IMR-90 (cell line): Measurements from ENCODE around the gene AQP5. TPM values are rescaled to one million over a fixed set of nuclear protein-coding genes. Genes with fewer than 3 reads are reported as not detected.

ENCODE experiments used
- ATAC-seq: fragments of 200-7000 bp; cut with Tn5 transposase; 2 replicates; pipeline ENCODE4 v1.9.1; 2020; ENCODE audit warnings: low read depth, mild to moderate bottlenecking, moderate library complexity
- BruUV-seq: library from RNA; stranded (reverse); fragments of 400-500 nt; replicated peaks from 2 replicates; lab custom pipeline; 2021; lab: Mats Ljungman, UMichigan
- CTCF ChIA-PET: fragments of 300-600 bp; formaldehyde crosslinking; extraction: SDS; loops from one replicate; lab custom pipeline; 2021; ENCODE audit warnings: antibody characterized with exemption; lab: Yijun Ruan, JAX
- POLR2A ChIA-PET: fragments of 300-600 bp; sonication (Branson Sonifier 250); formaldehyde crosslinking; loops from one replicate; lab custom pipeline; 2022; ENCODE audit warnings: antibody characterized with exemption; ENCODE audit not compliant: unreplicated experiment; lab: Charles Lee
- DNase-seq: peaks from one replicate; pipeline ENCODE4 v3.0.0; 2013
- H2AFZ ChIP-seq: replicated peaks from 2 replicates; pipeline ENCODE3; 2013; ENCODE audit warnings: low read length, mild to moderate bottlenecking; ENCODE audit not compliant: poor library complexity
- H2AK5ac ChIP-seq: 2 replicates; pipeline ENCODE4 v1.6.1; 2013; ENCODE audit warnings: low read depth, low read length, inconsistent platforms
- H2AK9ac ChIP-seq: replicated peaks from 2 replicates; pipeline ENCODE3; 2013; ENCODE audit warnings: mild to moderate bottlenecking, low read depth, low read length, moderate library complexity; ENCODE audit not compliant: poor library complexity
- H2BK120ac ChIP-seq: 2 replicates; pipeline ENCODE4 v1.6.1; 2013; ENCODE audit warnings: low read depth, low read length, inconsistent platforms
- H2BK15ac ChIP-seq: 3 replicates; pipeline ENCODE4 v1.6.1; 2013; ENCODE audit warnings: low read depth, low read length, inconsistent platforms
- H2BK20ac ChIP-seq: 2 replicates; pipeline ENCODE4 v1.6.1; 2013; ENCODE audit warnings: low read depth, mild to moderate bottlenecking, inconsistent platforms, low read length, moderate library complexity
- H2BK5ac ChIP-seq: 2 replicates; pipeline ENCODE4 v1.6.1; 2013; ENCODE audit warnings: mild to moderate bottlenecking, low read depth, low read length, inconsistent platforms; ENCODE audit not compliant: poor library complexity, severe bottlenecking
- H3K14ac ChIP-seq: replicated peaks from 2 replicates; pipeline ENCODE4 v1.6.1; 2013; ENCODE audit warnings: low read depth, low read length, inconsistent platforms
- H3K18ac ChIP-seq: 2 replicates; pipeline ENCODE4 v1.6.1; 2013; ENCODE audit warnings: low read depth, low read length, control low read depth
- H3K23ac ChIP-seq: 2 replicates; pipeline ENCODE4 v1.6.1; 2013; ENCODE audit warnings: low read depth, low read length, inconsistent platforms
- H3K27ac ChIP-seq: 2 replicates; pipeline ENCODE4 v1.5.1; 2013; ENCODE audit warnings: mild to moderate bottlenecking, control low read depth, low read length; ENCODE audit not compliant: insufficient read depth
- H3K27me3 ChIP-seq: 2 replicates; pipeline ENCODE4 v1.6.1; 2013; ENCODE audit warnings: low read length; ENCODE audit not compliant: control insufficient read depth, insufficient read depth
- H3K36me3 ChIP-seq: 2 replicates; pipeline ENCODE4 v1.6.1; 2013; ENCODE audit warnings: low read length, mixed read lengths; ENCODE audit not compliant: control insufficient read depth, insufficient read depth
- H3K4ac ChIP-seq: 2 replicates; pipeline ENCODE4 v1.6.1; 2013; ENCODE audit warnings: low read depth, low read length, inconsistent platforms
- H3K4me1 ChIP-seq: 2 replicates; pipeline ENCODE4 v1.6.1; 2013; ENCODE audit warnings: low read length, mixed read lengths; ENCODE audit not compliant: control insufficient read depth, insufficient read depth
- H3K4me2 ChIP-seq: 2 replicates; pipeline ENCODE4 v1.6.1; 2013; ENCODE audit warnings: low read depth, mild to moderate bottlenecking, control low read depth, low read length, moderate library complexity
- H3K4me3 ChIP-seq: 2 replicates; pipeline ENCODE4 v1.5.1; 2013; ENCODE audit warnings: low read depth, mild to moderate bottlenecking, control low read depth, low read length, moderate library complexity; ENCODE audit not compliant: insufficient read depth
- H3K56ac ChIP-seq: 2 replicates; pipeline ENCODE4 v1.6.1; 2013; ENCODE audit warnings: low read length, inconsistent platforms; ENCODE audit not compliant: insufficient read depth; ENCODE audit errors: extremely low read depth
- H3K79me1 ChIP-seq, 2 experiments: 2 replicates each; pipeline ENCODE4 v1.6.1; 2013; ENCODE audit warnings: low read length in 2 of 2, inconsistent platforms in 1 of 2, low read depth in 1 of 2
- H3K9ac ChIP-seq: 2 replicates; pipeline ENCODE4 v1.6.1; 2013; ENCODE audit warnings: low read depth, low read length, control low read depth
- H3K9me1 ChIP-seq: 2 replicates; pipeline ENCODE4 v1.6.1; 2013; ENCODE audit warnings: low read length, inconsistent platforms; ENCODE audit not compliant: insufficient read depth
- H3K9me3 ChIP-seq: 2 replicates; pipeline ENCODE4 v1.6.1; 2013; ENCODE audit warnings: low read length; ENCODE audit not compliant: control insufficient read depth, insufficient read depth
- H4K20me1 ChIP-seq: 2 replicates; pipeline ENCODE4 v1.6.1; 2013; ENCODE audit warnings: low read length, inconsistent platforms; ENCODE audit not compliant: insufficient read depth
- H4K5ac ChIP-seq: 2 replicates; pipeline ENCODE4 v1.6.1; 2013; ENCODE audit warnings: mild to moderate bottlenecking, low read depth, low read length, control low read depth
- H4K8ac ChIP-seq, 2 experiments: 2 replicates each; pipeline ENCODE4 v1.6.1; 2013; ENCODE audit warnings: low read depth in 2 of 2, low read length in 2 of 2, control low read depth in 1 of 2, inconsistent platforms in 1 of 2
- H4K91ac ChIP-seq: 2 replicates; pipeline ENCODE4 v1.6.1; 2013; ENCODE audit warnings: low read depth, low read length, inconsistent platforms; ENCODE audit not compliant: insufficient read depth
- BHLHE40 ChIP-seq: fragments of 150-350 bp; IDR thresholded peaks from 2 replicates; pipeline ENCODE4 v1.6.1; 2016; ENCODE audit warnings: mild to moderate bottlenecking, low read depth, low read length
- RCOR1 ChIP-seq: IDR thresholded peaks from 2 replicates; pipeline ENCODE4 v1.6.1; 2012; ENCODE audit warnings: mild to moderate bottlenecking, low read length, improper control_type of control experiment; ENCODE audit not compliant: insufficient replicate concordance
- RFX5 ChIP-seq: IDR thresholded peaks from 2 replicates; pipeline ENCODE4 v1.8.0; 2012; ENCODE audit warnings: low read depth, mild to moderate bottlenecking, low read length, moderate library complexity
- SMC3 ChIP-seq: fragments of 150-350 bp; IDR thresholded peaks from 2 replicates; pipeline ENCODE4 v1.6.1; 2016; ENCODE audit warnings: low read depth, mild to moderate bottlenecking, antibody characterized with exemption, low read length, moderate library complexity
- WGBS, 2 experiments: methylation state at CpG; one replicate each; pipeline versions ENCODE4 v1.1.5 to v1.1.7; 2013; ENCODE audit warnings: missing lambda C conversion rate in 2 of 2; ENCODE audit not compliant: insufficient read length in 1 of 2; ENCODE audit errors: extremely low coverage in 2 of 2; 5-methylcytosine and 5-hydroxymethylcytosine counted together
- dilution Hi-C: fragments of 300-500 bp; cut with HindIII; formaldehyde crosslinking; loops from one replicate; pipeline ENCODE4 v1.14.3; 2018; ENCODE audit warnings: low sequenced_read_pairs; ENCODE audit not compliant: unreplicated experiment
- in situ Hi-C: fragments of 300-500 bp; cut with MboI; formaldehyde crosslinking; loops from 3 replicates; pipeline ENCODE4 v1.14.3; 2019; ENCODE audit warnings: low sequenced_read_pairs, inconsistent platforms, mixed read lengths
- intact Hi-C: fragments of 100-400 bp; cut with micrococcal nuclease; formaldehyde crosslinking; loops from 2 replicates; pipeline ENCODE4 v1.10.0; 2022
- polyA plus RNA-seq, 3 experiments: library from polyadenylated mRNA; depleted of rRNA; stranded (reverse); fragments of >200 nt; gene quantifications; 2 replicates each; pipeline ENCODE4 v1.2.3, GENCODE V29; 2012; ENCODE audit warnings: low replicate concordance in 1 of 3
- total RNA-seq: library from RNA; depleted of rRNA; stranded (reverse); fragments of >200 nt; gene quantifications from 2 replicates; pipeline ENCODE4 v1.2.3, GENCODE V29; 2012
- TF ChIP-seq, protein P1 (sequence below): conservative IDR thresholded peaks from 2 replicates; pipeline ENCODE4 v1.5.1; 2012; ENCODE audit warnings: mild to moderate bottlenecking, low read depth, low read length, improper control_type of control experiment

Gene AQP5
- total and polyA plus RNA-seq, 2 of the 4 experiments (the other 2 are of a cell fraction) = not detected

DNA sequence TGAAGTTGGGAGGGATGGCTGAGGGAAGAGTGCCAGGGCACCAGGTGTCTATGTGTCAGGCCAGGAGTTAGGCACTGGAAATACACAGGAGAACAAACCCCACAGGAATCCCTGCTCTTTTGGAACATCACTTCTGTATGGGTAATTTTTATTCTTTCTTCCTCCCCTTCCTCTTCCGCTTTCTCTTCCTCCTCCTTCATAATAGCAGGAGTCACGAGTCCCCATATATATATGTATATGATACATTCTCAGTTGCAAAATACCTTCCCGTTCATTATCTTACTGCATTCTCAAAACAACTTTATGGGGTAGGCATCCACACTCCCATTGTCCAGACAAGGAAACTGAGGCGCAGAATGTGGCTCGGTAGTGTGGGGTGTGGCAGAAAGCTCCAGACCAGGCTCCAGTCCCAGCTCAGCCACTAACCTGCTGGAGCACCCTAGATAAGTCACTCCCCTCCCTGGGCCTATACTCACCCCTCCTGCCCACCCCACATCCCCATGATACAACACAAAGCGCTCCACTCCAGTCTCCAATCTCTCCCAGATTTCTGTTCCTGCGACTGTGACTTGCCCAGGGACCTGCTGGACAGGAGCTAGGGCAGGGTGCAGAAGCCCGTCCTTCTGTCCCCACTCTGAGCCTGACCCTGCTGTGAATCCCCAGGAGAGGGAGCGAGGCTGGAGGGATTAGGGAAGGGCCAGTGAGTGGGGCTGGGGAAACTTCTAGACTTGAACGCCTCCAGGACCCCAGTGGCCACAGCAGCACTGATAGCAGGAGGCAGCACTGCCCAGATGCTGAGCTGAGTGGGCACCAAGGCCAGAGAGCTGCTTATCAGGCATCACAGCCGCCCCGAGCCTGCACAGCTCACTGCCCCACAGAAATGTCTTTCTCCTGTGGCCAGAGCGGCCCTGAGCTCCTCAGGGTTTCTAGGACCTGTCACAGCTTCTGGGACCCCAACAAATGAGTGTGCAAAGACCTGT, 12.5 kb upstream of the AQP5 start:
- Histone ChIP-seq H2AK5ac (no peak overlapping the region), H3K9ac (no peak overlapping the region), H3K27me3 (peaks cover 40% of the 10 kb centered on the region), H3K27ac (no peak overlapping the region), H3K79me1 (no peaks in the 10 kb centered on the region), H4K8ac (no peak overlapping the region), H3K23ac (no peak overlapping the region), H4K20me1 (no peaks in the 10 kb centered on the region), H4K5ac (no peak overlapping the region), H2BK5ac (no peak overlapping the region), H3K56ac (no peak overlapping the region), H3K14ac (no peak overlapping the region), H2BK15ac (no peak overlapping the region), H3K36me3 (no peaks in the 10 kb centered on the region), H3K4me2 (no peak overlapping the region), H3K18ac (no peak overlapping the region), H2BK20ac (no peak overlapping the region), H2AK9ac (no peak overlapping the region), H3K4ac (no peak overlapping the region), H2BK120ac (no peak overlapping the region), H3K4me1 (no peaks in the 10 kb centered on the region; the same call in 1 of the 2 replicates), H3K4me3 (no peak overlapping the region), H3K9me3 (no peaks in the 10 kb centered on the region), H2AFZ (no peak overlapping the region), H3K9me1 (0 out of 2 replicates have a peak, but pooled peaks cover 3% of the 10 kb centered on the region), H4K91ac (no peak overlapping the region)
- TF ChIP-seq RFX5 = no peak
- TF ChIP-seq SMC3 = no peak
- no peak for TF ChIP-seq RCOR1
- TF ChIP-seq BHLHE40 = no peak
- TF ChIP-seq, protein P1, sequence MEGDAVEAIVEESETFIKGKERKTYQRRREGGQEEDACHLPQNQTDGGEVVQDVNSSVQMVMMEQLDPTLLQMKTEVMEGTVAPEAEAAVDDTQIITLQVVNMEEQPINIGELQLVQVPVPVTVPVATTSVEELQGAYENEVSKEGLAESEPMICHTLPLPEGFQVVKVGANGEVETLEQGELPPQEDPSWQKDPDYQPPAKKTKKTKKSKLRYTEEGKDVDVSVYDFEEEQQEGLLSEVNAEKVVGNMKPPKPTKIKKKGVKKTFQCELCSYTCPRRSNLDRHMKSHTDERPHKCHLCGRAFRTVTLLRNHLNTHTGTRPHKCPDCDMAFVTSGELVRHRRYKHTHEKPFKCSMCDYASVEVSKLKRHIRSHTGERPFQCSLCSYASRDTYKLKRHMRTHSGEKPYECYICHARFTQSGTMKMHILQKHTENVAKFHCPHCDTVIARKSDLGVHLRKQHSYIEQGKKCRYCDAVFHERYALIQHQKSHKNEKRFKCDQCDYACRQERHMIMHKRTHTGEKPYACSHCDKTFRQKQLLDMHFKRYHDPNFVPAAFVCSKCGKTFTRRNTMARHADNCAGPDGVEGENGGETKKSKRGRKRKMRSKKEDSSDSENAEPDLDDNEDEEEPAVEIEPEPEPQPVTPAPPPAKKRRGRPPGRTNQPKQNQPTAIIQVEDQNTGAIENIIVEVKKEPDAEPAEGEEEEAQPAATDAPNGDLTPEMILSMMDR = no peak
- no TSS peak for BruUV-seq
- in situ Hi-C loops (no loop called here), dilution Hi-C loops (no loop called here), intact Hi-C loops (no loop called here)
- POLR2A ChIA-PET = no interaction called here
- 43% methylated on average over 1 of the region's 13 CpGs; no CpG with 5 or more reads in 1 of the 2 experiments for WGBS, 2 experiments
- ATAC-seq = no peak
- no peak for DNase-seq
- CTCF ChIA-PET = no interaction called here
